22Rv1 (cell line): ENCODE results near the gene MDM2.

ENCODE experiments used
- ZFX ChIP-seq: fragments of 450-650 bp; IDR thresholded peaks from 2 replicates; pipeline ENCODE4 v1.6.1; 2017; ENCODE audit warnings: antibody characterized with exemption, borderline replicate concordance
- TF ChIP-seq, protein P1 (sequence below): fragments of 450-650 bp; IDR thresholded peaks from 2 replicates; pipeline ENCODE4 v1.5.1; 2017; ENCODE audit warnings: mild to moderate bottlenecking

DNA sequence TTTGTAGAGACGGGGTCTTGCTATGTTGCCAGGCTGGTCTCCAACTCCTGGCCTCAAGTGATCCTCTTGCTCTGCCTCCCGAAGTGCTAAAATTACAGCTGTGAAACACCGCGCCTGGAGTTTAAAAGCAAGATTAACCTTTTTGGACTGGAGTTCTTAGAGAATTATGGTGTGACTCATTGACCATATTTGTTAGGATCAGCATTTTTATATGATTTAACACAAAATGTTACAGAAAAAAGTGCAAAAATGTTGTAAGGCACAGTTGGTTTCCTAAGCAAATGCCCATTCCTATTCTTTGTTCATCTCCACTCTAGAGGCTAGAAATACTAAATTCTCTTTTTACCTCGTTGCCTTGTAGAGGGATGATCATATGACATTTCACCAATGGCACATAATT lies 34.4 kb upstream of the MDM2 start:
- TF ChIP-seq, protein P1, sequence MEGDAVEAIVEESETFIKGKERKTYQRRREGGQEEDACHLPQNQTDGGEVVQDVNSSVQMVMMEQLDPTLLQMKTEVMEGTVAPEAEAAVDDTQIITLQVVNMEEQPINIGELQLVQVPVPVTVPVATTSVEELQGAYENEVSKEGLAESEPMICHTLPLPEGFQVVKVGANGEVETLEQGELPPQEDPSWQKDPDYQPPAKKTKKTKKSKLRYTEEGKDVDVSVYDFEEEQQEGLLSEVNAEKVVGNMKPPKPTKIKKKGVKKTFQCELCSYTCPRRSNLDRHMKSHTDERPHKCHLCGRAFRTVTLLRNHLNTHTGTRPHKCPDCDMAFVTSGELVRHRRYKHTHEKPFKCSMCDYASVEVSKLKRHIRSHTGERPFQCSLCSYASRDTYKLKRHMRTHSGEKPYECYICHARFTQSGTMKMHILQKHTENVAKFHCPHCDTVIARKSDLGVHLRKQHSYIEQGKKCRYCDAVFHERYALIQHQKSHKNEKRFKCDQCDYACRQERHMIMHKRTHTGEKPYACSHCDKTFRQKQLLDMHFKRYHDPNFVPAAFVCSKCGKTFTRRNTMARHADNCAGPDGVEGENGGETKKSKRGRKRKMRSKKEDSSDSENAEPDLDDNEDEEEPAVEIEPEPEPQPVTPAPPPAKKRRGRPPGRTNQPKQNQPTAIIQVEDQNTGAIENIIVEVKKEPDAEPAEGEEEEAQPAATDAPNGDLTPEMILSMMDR, result no peak
- no peak for TF ChIP-seq ZFX
